HG03095 (cell line): ENCODE data around the gene GRAMD1A.

Source experiments
- ATAC-seq: cut with Tn5 transposase; IDR thresholded peaks from one replicate; pipeline ENCODE4 v1.9.1; 2021; ENCODE audit warnings: moderate library complexity; ENCODE audit not compliant: unreplicated experiment

GRAMD1A gene

GRCh38 chr19:35069696-35070095 is 69.6 kb downstream of the GRAMD1A start:
- no peak for ATAC-seq

- ATAC-seq, result no peak
These were observed 70.3 kb downstream of the GRAMD1A start for GRCh38 chr19:35070471-35070870.

DNA sequence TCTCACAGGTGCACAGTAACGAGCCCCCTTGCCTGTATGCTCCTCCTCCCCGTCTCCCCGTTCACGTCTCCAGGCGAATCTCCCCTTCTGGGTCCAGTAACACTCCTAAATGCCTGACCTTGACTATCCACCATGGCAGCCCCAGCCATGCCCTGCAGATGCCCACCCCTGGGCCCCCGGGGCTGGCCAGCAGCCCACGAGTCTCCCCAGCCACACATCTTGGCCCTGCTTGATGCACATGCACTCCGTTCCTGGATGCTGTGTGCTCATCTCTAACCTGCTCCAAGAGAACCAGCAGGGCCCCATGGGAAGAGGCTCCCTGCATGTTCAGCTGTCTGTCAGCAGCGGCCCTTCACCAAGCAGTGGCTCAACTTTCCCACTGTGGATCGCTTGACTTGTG is 73.4 kb downstream of the GRAMD1A start:
- ATAC-seq, result no peak

- no peak for ATAC-seq
These were observed 73.8 kb downstream of the GRAMD1A start for GRCh38 chr19:35073941-35074340.

DNA sequence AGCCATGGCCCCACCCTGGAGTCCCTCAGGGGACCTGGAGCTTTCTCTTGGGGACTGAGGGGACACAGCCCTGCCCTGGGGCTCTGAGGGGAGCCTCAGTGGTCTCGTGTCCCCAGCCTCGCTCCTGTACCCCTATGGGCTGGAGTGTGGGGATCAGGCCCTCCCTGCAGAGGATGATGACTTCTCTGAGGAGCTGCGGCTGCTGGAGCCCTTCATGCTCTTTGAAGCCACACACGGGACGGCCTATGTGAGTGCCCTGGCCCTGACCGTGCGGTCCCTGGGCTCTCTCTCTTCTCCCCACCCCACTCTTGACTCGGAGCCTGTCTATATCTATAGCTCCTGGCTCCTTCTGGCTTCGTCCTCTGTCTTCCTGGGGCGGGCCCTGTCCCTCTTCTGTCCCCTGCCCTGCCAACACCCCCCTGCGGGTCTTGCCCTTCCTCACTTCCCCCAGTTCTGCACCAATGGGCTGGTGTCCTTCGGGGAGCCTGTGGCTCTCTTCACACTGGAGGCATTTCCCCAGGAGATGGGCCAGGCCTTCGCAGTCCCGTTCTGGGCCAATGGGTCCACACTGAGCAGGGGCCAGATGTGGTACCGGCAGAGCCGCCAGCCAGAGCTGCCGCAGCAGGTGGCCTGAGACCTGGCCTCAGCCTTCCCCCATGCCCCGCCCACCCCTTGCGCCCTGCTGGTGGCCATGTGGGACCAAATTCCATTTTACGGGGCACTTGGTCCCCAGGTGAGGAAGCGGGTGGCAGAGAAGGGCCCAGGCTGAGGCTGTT is 74.5 kb downstream of the GRAMD1A start:
- ATAC-seq, result no peak

DNA sequence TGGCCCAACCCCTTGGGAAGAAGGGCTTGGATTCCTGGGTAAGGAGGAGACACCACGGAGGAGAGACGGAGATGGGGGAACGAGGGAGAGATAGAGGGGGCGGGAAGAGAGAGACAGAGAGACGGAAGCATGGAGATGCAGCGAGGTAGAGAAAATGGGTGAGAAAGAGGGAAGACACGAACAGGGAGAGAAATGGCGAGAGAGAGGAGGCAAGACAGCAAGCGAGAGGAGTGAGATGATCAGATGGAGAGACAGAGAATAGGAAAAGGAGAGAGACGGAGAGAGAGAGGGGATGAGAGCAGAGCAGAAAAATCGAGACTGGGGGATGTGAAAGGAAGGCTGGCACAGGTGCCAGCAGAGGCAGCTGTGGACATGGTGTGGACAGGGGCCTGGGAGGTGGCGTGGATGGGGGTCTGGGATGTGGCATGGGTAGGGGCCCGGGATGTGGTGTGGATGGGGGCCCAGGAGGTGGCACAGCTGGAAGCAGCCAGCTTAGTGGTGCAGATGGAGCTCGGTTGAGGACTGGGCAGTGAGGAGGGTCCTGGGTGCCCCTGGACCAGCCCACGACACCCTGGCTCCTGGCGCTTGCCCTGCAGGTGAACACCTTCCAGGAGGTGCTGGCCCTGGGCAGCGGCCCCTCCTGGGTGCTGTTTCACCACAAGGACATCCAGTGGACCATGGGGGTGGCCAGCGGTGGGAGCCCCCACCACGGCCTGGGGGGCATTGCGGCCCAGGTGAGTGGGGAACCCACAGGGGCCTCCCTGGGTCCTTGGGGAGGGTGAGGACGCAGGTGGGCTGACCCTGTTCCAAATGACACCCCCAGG is 75.3 kb downstream of the GRAMD1A start:
- no peak for ATAC-seq

GRCh38 chr19:35076026-35076370 is 75.9 kb downstream of the GRAMD1A start:
- no peak for ATAC-seq
